CD4-positive, alpha-beta T cell treated with Interleukin-6 at 100 ng/mL for 8 hours (primary cell): ENCODE data around the gene GTF3C2.

Experiments
- DNase-seq: peaks from one replicate; pipeline ENCODE4 v3.0.0-alpha.2; 2020; ENCODE audit warnings: mixed read lengths, low spot score

Gene GTF3C2

DNA sequence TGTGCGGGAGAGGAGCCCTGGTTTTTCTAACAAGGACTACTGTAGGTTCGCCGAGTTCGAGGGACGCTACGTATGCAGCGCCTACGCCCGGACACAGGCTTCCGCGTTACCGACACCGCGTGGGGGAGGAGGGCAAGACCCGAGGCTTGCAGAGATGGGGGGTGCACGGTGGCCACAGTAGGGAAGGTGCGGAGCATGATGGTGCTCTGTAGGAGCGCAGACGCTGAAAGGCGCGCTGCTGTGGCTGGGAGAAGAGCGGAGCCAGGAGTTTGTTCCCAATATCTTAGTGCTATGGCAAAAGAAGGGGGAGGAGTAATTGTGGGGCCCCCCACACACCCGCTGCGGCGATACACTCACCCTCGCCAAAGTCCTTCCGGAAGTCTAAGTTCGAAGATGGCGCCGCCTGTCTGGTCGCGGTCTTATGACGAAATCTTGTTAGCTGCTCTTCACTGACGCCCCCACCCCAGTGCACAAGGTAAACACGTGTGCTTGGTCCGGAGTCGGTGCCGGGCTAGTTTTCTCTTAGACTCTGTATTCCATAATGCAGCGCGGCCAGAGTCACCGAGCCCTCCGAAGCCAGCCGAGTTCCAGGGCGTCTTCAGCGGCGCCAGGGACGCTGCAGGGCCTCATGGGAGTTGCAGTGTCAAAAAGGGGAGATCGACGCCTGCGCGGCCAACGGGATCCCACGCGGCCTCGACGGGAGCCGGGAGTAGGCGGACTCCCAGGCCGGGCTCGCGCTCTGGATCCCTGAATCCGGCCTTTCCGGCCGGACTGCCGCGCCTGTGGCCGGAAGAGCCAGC, at the start of gene GTF3C2:
Gene GTF3C2, minus strand, starts transcription at position 383 of the 800 bp plus-strand sequence. CDS start 13,210 bp downstream, outside the sequence.
- peak; percentile 89 for DNase-seq

GRCh38 chr2:27400348-27401135, 44.0 kb upstream of the GTF3C2 start:
- DNase-seq: no peak

DNA sequence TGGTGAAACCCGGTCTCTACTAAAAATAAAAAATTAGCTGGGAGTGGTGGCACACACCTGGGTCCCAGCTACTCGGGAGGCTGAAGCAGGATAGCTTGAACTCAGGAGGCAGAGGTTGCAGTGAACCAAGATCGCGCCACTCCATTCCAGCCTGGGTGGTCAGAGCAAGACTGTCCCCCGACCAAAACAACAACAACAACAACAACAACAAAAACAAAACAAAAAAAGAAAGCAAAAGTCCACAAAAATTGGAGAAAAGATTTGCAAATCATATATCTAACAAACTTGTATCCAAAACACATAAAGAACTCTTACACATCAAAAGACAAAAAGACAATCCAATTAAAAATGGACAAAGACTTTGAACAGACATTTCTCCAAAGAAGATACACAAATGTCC, 42.4 kb upstream of the GTF3C2 start:
- no peak for DNase-seq

GRCh38 chr2:27393225-27393624, 36.7 kb upstream of the GTF3C2 start:
- DNase-seq: no peak

- DNase-seq: peak; percentile 29
Measured at GRCh38 chr2:27390822-27391679, 34.5 kb upstream of the GTF3C2 start.

- DNase-seq: no peak
Measured at GRCh38 chr2:27381577-27382181, 25.1 kb upstream of the GTF3C2 start.

DNA sequence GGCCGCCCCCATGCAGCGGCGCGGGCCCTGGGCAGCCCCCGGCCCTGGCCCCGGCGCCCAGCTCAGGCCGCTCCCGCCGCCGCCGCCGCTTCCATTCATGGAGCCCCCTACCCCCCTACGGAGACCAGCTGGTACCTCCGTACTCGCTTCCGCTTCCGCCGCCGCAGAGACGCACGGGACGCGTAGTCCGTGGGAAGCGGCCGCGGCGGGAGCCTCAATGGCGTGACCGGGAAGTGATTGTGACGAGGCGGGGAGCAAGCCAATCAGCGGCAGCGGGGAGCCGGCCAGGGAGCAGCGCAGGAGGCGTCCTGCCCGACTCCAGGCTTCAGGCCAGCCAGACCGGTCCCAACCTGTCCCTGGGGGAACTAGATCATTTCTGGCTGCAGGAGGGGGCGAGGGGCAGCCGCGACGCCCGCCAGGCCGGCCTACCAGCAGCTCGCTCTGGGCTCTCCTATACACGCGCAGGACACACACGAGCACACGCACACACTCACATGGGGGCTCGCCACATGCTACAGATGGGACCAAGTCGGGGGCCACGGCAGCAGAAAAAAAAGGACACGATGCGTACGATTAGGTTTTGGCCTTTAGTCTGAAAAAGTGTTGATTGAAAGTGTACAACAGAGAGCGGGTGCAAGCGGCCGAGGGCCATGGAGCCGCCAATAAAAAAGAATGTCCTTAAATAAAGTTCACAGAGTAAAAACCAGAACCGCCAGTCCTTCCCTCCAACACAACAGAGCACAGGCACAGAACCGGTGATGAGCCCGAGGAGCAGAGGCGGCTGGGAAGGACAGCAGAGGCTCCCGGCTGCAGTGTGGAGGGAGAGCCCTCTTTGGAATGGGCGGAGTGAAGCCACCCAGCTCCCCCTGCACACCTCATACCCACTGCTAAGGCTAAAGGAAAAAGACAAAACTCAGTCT, 24.3 kb upstream of the GTF3C2 start, which contains the start of gene ZNF513:
Gene ZNF513, minus strand, starts transcription at position 109 of the 920 bp plus-strand sequence. CDS start 208 bp downstream, outside the sequence.
- peak; percentile 86 for DNase-seq

DNA sequence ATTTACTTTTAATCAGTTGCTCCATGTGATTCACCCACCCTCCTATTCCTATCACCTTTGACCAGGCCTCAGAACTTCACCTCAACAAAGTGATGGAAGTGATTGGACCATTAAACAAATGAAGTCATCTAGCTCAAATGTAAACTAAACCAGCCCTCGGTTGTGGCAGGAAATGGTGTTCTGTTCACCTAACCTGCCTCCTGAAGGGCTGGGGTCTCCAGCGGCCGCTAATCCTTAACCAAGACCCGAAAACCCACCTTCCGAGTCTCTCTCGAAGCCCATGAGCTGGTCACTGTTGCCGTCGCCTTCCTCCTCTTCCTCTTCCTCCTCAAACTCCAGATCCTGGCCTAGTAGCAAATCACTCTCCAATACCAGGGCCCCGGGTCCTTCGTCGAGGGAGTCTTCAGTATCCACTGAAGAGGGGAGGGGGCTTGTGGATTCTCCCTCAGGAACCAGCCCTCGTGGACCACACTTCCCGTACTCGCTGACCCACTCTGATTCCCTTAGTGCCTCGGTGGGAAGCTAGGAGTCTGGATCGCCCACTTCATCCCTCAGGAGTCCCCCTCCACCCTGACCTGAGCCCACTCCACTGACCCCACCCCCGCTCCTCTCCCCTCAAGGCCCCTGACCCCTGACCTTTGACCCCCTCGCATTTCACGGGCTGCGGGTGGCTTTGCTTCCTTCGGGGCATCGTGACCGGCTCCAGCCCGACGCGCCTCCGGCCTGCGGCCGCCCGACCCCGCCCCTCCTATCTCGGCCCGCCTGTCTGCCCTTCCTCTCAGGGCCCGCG, 23.5 kb upstream of the GTF3C2 start:
- DNase-seq: no peak

- no peak for DNase-seq
Measured at GRCh38 chr2:27379383-27379835, 22.8 kb upstream of the GTF3C2 start.

- no peak for DNase-seq
Measured at GRCh38 chr2:27378809-27379290, 22.3 kb upstream of the GTF3C2 start.

- no peak for DNase-seq
Measured at GRCh38 chr2:27378096-27378808, 21.7 kb upstream of the GTF3C2 start.

GRCh38 chr2:27377618-27378095, 21.1 kb upstream of the GTF3C2 start:
- DNase-seq: no peak

GRCh38 chr2:27376866-27377617, 20.5 kb upstream of the GTF3C2 start:
- no peak for DNase-seq

DNA sequence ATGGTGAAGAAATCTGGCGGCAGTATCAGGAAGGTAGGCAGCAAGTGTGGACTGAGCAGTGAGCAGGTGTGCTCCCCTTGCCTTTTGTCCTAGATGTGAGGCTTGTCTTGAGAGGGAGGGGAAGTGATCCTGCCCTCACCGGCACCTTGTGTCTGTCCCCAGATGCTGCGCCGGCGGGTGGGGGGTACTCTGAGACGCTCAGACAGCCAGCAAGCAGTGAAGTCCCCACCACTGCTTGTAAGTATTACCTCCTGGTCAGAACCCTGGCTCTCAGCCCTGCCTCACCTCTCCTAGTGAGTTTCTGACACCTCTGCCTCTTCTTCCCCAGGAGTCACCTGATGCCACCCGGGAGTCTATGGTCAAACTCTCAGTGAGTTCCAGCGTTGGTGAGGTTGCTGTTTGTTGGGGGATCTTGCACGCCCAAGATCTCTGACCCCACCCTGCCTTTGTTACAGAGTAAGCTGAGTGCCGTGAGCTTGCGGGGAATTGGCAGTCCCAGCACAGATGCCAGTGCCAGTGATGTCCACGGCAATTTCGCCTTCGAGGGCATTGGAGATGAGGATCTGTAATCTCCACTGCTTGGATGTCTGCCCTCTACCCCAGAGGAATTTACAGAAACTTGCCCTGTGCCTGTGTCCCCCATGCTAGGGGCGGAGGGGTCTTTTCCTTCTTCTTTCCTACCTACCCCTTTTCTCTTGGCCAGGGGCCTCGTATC, 19.7 kb upstream of the GTF3C2 start:
- DNase-seq: no peak

- no peak for DNase-seq
Measured at GRCh38 chr2:27375513-27376099, 19.0 kb upstream of the GTF3C2 start.

GRCh38 chr2:27373567-27373966, 17.0 kb upstream of the GTF3C2 start:
- no peak for DNase-seq

GRCh38 chr2:27372937-27373336, 16.4 kb upstream of the GTF3C2 start:
- DNase-seq: no peak
